IPS-20b (cell line): ENCODE results near the gene SYNE1.

Experiments
- H3K27ac ChIP-seq: one replicate; pipeline ENCODE4 v1.5.1; 2013; ENCODE audit warnings: low read length
- H3K27me3 ChIP-seq: 2 replicates; pipeline ENCODE4 v1.6.1; 2013; ENCODE audit warnings: mild to moderate bottlenecking, low read length, inconsistent platforms; ENCODE audit not compliant: insufficient read depth
- H3K36me3 ChIP-seq: 2 replicates; pipeline ENCODE4 v1.6.1; 2013; ENCODE audit warnings: low read depth, mild to moderate bottlenecking, inconsistent platforms, low read length, moderate library complexity; ENCODE audit not compliant: insufficient read depth
- H3K4me1 ChIP-seq: 2 replicates; pipeline ENCODE4 v1.6.1; 2013; ENCODE audit warnings: mild to moderate bottlenecking, control low read depth, inconsistent platforms, low read length, moderate library complexity; ENCODE audit not compliant: insufficient read depth
- H3K4me3 ChIP-seq: 2 replicates; pipeline ENCODE4 v1.5.1; 2013; ENCODE audit warnings: mild to moderate bottlenecking, low read length, inconsistent platforms
- H3K9ac ChIP-seq: 2 replicates; pipeline ENCODE4 v1.6.1; 2013; ENCODE audit warnings: low read depth, mild to moderate bottlenecking, inconsistent platforms, low read length, moderate library complexity
- H3K9me3 ChIP-seq: 2 replicates; pipeline ENCODE4 v1.6.1; 2013; ENCODE audit warnings: mild to moderate bottlenecking, low read depth, low read length, inconsistent platforms; ENCODE audit not compliant: insufficient read depth

SYNE1 gene

GRCh38 chr6:152127432-152128165 lies 509.6 kb downstream of the SYNE1 start:
- H3K27me3 ChIP-seq = no peaks in the 10 kb centered on the region
- no peaks in the 10 kb centered on the region for H3K9me3 ChIP-seq
- H3K4me3 ChIP-seq = no peak overlapping the region
- H3K4me1 ChIP-seq = no peaks in the 10 kb centered on the region
- no peak overlapping the region for H3K27ac ChIP-seq
- no peak overlapping the region for H3K9ac ChIP-seq
- no peaks in the 10 kb centered on the region for H3K36me3 ChIP-seq

- H3K36me3 ChIP-seq = no peaks in the 10 kb centered on the region
- no peaks in the 10 kb centered on the region for H3K27me3 ChIP-seq
- no peak overlapping the region for H3K9ac ChIP-seq
- H3K9me3 ChIP-seq = no peaks in the 10 kb centered on the region
- no peaks in the 10 kb centered on the region for H3K4me1 ChIP-seq
- H3K4me3 ChIP-seq = no peak overlapping the region
- no peak overlapping the region for H3K27ac ChIP-seq
These were observed 512.6 kb downstream of the SYNE1 start for GRCh38 chr6:152124429-152125074.

- Histone ChIP-seq H3K27me3 (no peaks in the 10 kb centered on the region), H3K9ac (no peak overlapping the region), H3K4me1 (no peaks in the 10 kb centered on the region), H3K27ac (no peak overlapping the region), H3K4me3 (no peak overlapping the region), H3K36me3 (no peaks in the 10 kb centered on the region), H3K9me3 (no peaks in the 10 kb centered on the region)
These were observed 514.1 kb downstream of the SYNE1 start for GRCh38 chr6:152123076-152123475.

GRCh38 chr6:152122434-152122833 lies 514.7 kb downstream of the SYNE1 start:
- H3K27ac ChIP-seq = no peak overlapping the region
- H3K9me3 ChIP-seq = no peaks in the 10 kb centered on the region
- H3K4me1 ChIP-seq = no peaks in the 10 kb centered on the region
- no peak overlapping the region for H3K4me3 ChIP-seq
- no peaks in the 10 kb centered on the region for H3K27me3 ChIP-seq
- H3K9ac ChIP-seq = no peak overlapping the region
- H3K36me3 ChIP-seq = no peaks in the 10 kb centered on the region

- no peaks in the 10 kb centered on the region for H3K4me1 ChIP-seq
- H3K27ac ChIP-seq = no peak overlapping the region
- no peaks in the 10 kb centered on the region for H3K36me3 ChIP-seq
- H3K4me3 ChIP-seq = no peak overlapping the region
- no peaks in the 10 kb centered on the region for H3K9me3 ChIP-seq
- no peak overlapping the region for H3K9ac ChIP-seq
- H3K27me3 ChIP-seq = no peaks in the 10 kb centered on the region
These were observed 515.3 kb downstream of the SYNE1 start for GRCh38 chr6:152121910-152122309.

- H3K36me3 ChIP-seq = no peaks in the 10 kb centered on the region
- H3K9me3 ChIP-seq = no peaks in the 10 kb centered on the region
These were observed 517.3 kb downstream of the SYNE1 start for GRCh38 chr6:152119831-152120230.

GRCh38 chr6:152118678-152119077 lies 518.5 kb downstream of the SYNE1 start:
- Histone ChIP-seq H3K4me3 (no peak overlapping the region), H3K36me3 (no peaks in the 10 kb centered on the region), H3K27ac (no peak overlapping the region), H3K4me1 (0 out of 2 replicates have a peak, but pooled peaks cover 3% of the 10 kb centered on the region), H3K9ac (no peak overlapping the region), H3K27me3 (no peaks in the 10 kb centered on the region), H3K9me3 (no peaks in the 10 kb centered on the region)

More at GRCh38 chr6:152119831-152120230, 517.3 kb downstream of the SYNE1 start:
- no peaks in the 10 kb centered on the region for H3K27me3 ChIP-seq
- no peak overlapping the region for H3K9ac ChIP-seq
- H3K27ac ChIP-seq = no peak overlapping the region
- H3K4me1 ChIP-seq = 0 out of 2 replicates have a peak, but pooled peaks cover 3% of the 10 kb centered on the region
- H3K4me3 ChIP-seq = no peak overlapping the region

GRCh38 chr6:152118224-152118623 lies 518.9 kb downstream of the SYNE1 start:
- no peaks in the 10 kb centered on the region for H3K9me3 ChIP-seq
- no peak overlapping the region for H3K27ac ChIP-seq
- 0 out of 2 replicates have a peak, but pooled peaks cover 3% of the 10 kb centered on the region for H3K4me1 ChIP-seq
- H3K27me3 ChIP-seq = no peaks in the 10 kb centered on the region
- no peaks in the 10 kb centered on the region for H3K36me3 ChIP-seq
- H3K4me3 ChIP-seq = no peak overlapping the region
- H3K9ac ChIP-seq = no peak overlapping the region

GRCh38 chr6:152117156-152118133 lies 519.7 kb downstream of the SYNE1 start:
- Histone ChIP-seq H3K4me1 (0 out of 2 replicates have a peak, but pooled peaks cover 3% of the 10 kb centered on the region), H3K27me3 (no peaks in the 10 kb centered on the region), H3K36me3 (no peaks in the 10 kb centered on the region), H3K4me3 (no peak overlapping the region), H3K9ac (no peak overlapping the region), H3K9me3 (no peaks in the 10 kb centered on the region), H3K27ac (no peak overlapping the region)

GRCh38 chr6:152112491-152113261 lies 524.5 kb downstream of the SYNE1 start:
- no peak overlapping the region for H3K9ac ChIP-seq
- no peaks in the 10 kb centered on the region for H3K9me3 ChIP-seq
- no peaks in the 10 kb centered on the region for H3K27me3 ChIP-seq
- H3K36me3 ChIP-seq = no peaks in the 10 kb centered on the region
- H3K4me3 ChIP-seq = no peak overlapping the region
- no peak overlapping the region for H3K27ac ChIP-seq
- H3K4me1 ChIP-seq = 0 out of 2 replicates have a peak, but pooled peaks cover 3% of the 10 kb centered on the region
